ENCODE results near the gene PP2D1. TPM values are rescaled to one million over a fixed set of nuclear protein-coding genes. Genes with fewer than 3 reads are reported as not detected.

Gene PP2D1
- total RNA-seq, 1 donor from 2014 or later, result not detected

- peak overlapping the region; percentile 82 for H3K4me3 ChIP-seq (ENCODE audit: low read depth, low read length)
- TF ChIP-seq CTCF (conservative IDR thresholded peaks at IDR 0.05; ENCODE audit: low read depth, low read length), result no peak
- no peak for DNase-seq (ENCODE audit: low read depth)
Observed at GRCh38 chr3:19947549-19948225, 64.4 kb downstream of the PP2D1 start.

DNA sequence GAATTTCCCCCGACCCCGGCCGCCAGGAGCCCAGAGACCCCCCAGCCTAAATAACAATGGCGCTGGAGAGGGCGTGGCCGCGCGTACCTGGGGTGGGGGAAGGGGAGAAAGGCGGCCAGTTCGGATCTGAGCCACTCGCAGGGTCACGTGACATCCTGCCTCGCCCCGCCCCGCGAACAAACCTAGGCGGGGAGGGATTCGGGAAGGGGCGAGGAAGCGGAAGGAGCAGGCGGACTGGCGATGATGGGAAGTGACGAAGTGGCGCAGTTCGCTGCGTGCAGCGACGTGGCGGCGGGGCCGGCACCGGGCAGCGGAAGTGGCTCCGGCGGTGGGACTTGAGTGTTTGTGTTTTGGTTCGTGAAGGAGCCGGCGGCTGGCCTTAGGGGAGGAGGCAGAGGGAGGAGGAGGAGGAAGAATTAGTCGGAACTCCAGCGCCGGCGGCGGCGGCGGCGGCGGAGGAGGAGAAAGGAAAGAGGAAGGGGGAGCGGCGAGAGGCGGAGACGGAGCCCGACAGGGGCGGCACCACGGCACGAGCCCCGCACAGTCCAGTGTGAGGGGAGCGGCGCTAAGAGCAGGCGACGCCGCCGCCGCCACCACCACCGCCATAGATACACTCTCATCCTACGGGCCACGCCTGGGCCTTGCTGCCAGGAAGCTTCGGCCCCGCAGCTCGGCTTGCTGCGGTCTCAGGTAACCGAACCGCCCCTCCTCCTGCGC, 65.1 kb downstream of the PP2D1 start, which contains the start of gene RAB5A:
Gene RAB5A, plus strand, starts transcription at position 266 of the 717 bp plus-strand sequence. CDS start 3,802 bp downstream, outside the sequence.
- peak; percentile 75 for DNase-seq (ENCODE audit: low read depth)
- peak within 1 kb of the TSS; percentile 82 for H3K4me3 ChIP-seq (ENCODE audit: low read depth, low read length)
- no peak for TF ChIP-seq CTCF (conservative IDR thresholded peaks at IDR 0.05; ENCODE audit: low read depth, low read length)

- DNase-seq (ENCODE audit: low read depth), result no peak
- H3K4me3 ChIP-seq (ENCODE audit: low read depth, low read length), result peak overlapping the region; percentile 82
- no peak for TF ChIP-seq CTCF (conservative IDR thresholded peaks at IDR 0.05; ENCODE audit: low read depth, low read length)
Observed at GRCh38 chr3:19945969-19946831, 65.9 kb downstream of the PP2D1 start.

DNA sequence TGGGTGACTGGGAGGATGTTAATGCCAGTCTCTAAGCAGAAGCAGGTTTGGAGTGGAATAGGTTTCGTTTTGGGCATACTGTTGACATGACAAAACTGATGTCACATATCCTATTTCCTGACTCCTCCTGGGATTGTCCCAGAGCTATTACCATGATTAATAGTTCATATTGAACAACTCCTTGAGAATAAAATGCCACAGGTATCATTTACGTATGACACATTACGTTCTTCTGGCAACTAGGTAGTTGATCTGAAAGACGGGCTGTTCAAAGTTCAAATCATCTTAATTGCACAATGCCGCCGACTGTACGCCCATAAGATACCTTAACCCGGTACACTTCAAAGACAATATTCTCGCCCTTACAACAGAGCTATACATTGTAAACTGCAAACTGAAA, 66.5 kb downstream of the PP2D1 start:
- DNase-seq (ENCODE audit: low read depth), result no peak
- no peak for TF ChIP-seq CTCF (conservative IDR thresholded peaks at IDR 0.05; ENCODE audit: low read depth, low read length)
- peak overlapping the region; percentile 82 for H3K4me3 ChIP-seq (ENCODE audit: low read depth, low read length)

GRCh38 chr3:19940643-19941042, 71.4 kb downstream of the PP2D1 start:
- TF ChIP-seq CTCF (conservative IDR thresholded peaks at IDR 0.05; ENCODE audit: low read depth, low read length), result no peak
- DNase-seq (ENCODE audit: low read depth), result no peak
- no peak overlapping the region for H3K4me3 ChIP-seq (ENCODE audit: low read depth, low read length)

DNA sequence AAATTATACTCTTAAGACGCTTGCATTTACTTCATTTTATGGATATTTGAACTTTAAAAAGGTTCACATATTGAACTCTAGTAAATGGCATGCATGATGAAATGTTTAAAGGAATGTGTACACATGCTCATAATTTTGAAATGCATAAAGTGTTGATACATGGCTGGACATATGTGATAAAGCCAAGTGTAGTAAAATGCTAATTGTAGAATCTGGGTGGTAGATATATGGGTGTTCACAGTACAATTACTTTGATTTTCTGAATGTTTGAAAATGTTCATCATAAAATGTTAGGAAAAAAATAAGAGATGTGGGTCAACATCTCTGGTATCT, 73.8 kb downstream of the PP2D1 start:
- no peak for TF ChIP-seq CTCF (conservative IDR thresholded peaks at IDR 0.05; ENCODE audit: low read depth, low read length)

More for the DNA sequence above, 73.8 kb downstream of the PP2D1 start:
- no peak for DNase-seq (ENCODE audit: low read depth)
- H3K4me3 ChIP-seq (ENCODE audit: low read depth, low read length), result no peak overlapping the region

Measured in epithelial cell of proximal tubule (primary cell).